Trophoblast cell (in vitro differentiated cells and primary cell): Measurements from ENCODE around the gene EPRS1.

Experiments used
- DNase-seq, 2 donors: peaks; one replicate each; pipeline ENCODE4 v3.0.0-alpha.2; 2016
- H2AFZ ChIP-seq: 2 replicates; pipeline ENCODE4 v1.6.1; 2013; ENCODE audit warnings: low read length, moderate library complexity, mild to moderate bottlenecking; ENCODE audit not compliant: insufficient read depth, poor library complexity
- H2AK5ac ChIP-seq: 2 replicates; pipeline ENCODE4 v1.6.1; 2013; ENCODE audit warnings: mild to moderate bottlenecking, low read length
- H2BK120ac ChIP-seq: 2 replicates; pipeline ENCODE4 v1.6.1; 2013; ENCODE audit warnings: low read length, mild to moderate bottlenecking, moderate library complexity; ENCODE audit not compliant: insufficient read depth, poor library complexity
- H2BK12ac ChIP-seq: 2 replicates; pipeline ENCODE4 v1.6.1; 2013; ENCODE audit warnings: mild to moderate bottlenecking, low read length, moderate library complexity
- H2BK5ac ChIP-seq: 2 replicates; pipeline ENCODE4 v1.6.1; 2013; ENCODE audit warnings: low read length, low read depth, moderate library complexity, mild to moderate bottlenecking; ENCODE audit not compliant: poor library complexity
- H3K14ac ChIP-seq: 2 replicates; pipeline ENCODE4 v1.6.1; 2013; ENCODE audit warnings: mild to moderate bottlenecking, low read length
- H3K18ac ChIP-seq: 2 replicates; pipeline ENCODE4 v1.6.1; 2013; ENCODE audit warnings: mild to moderate bottlenecking, low read length
- H3K23ac ChIP-seq: 2 replicates; pipeline ENCODE4 v1.6.1; 2013; ENCODE audit warnings: low read length
- H3K27ac ChIP-seq: 2 replicates; pipeline ENCODE4 v1.5.1; 2013; ENCODE audit warnings: low read depth, mild to moderate bottlenecking, inconsistent platforms, low read length, moderate library complexity
- H3K27me3 ChIP-seq: 2 replicates; pipeline ENCODE4 v1.6.1; 2013; ENCODE audit warnings: inconsistent platforms, mild to moderate bottlenecking, low read length, moderate library complexity; ENCODE audit not compliant: insufficient read depth
- H3K36me3 ChIP-seq, 2 experiments: 1 replicate in 1 of 2; 2 replicates in 1 of 2; pipeline ENCODE4 v1.6.1; 2013; ENCODE audit warnings: low read length in 2 of 2, mild to moderate bottlenecking in 2 of 2, moderate library complexity in 1 of 2; ENCODE audit not compliant: insufficient read depth in 2 of 2, control insufficient read depth in 1 of 2
- H3K4ac ChIP-seq: 2 replicates; pipeline ENCODE4 v1.6.1; 2013; ENCODE audit warnings: low read depth, mild to moderate bottlenecking, low read length, moderate library complexity
- H3K4me1 ChIP-seq, 2 experiments: 1 replicate in 1 of 2; 2 replicates in 1 of 2; pipeline ENCODE4 v1.6.1; 2013; ENCODE audit warnings: low read length in 2 of 2, mild to moderate bottlenecking in 2 of 2, moderate library complexity in 1 of 2; ENCODE audit not compliant: insufficient read depth in 2 of 2, control insufficient read depth in 1 of 2
- H3K4me2 ChIP-seq: 2 replicates; pipeline ENCODE4 v1.6.1; 2013; ENCODE audit warnings: inconsistent platforms, mild to moderate bottlenecking, low read length, moderate library complexity
- H3K4me3 ChIP-seq: 2 replicates; pipeline ENCODE4 v1.5.1; 2013; ENCODE audit warnings: mild to moderate bottlenecking, low read depth, low read length, inconsistent platforms
- H3K79me1 ChIP-seq: one replicate; pipeline ENCODE4 v1.6.1; 2013; ENCODE audit warnings: low read length
- H3K79me2 ChIP-seq: 2 replicates; pipeline ENCODE4 v1.6.1; 2013; ENCODE audit warnings: low read length, mild to moderate bottlenecking; ENCODE audit not compliant: control insufficient read depth, insufficient read depth, poor library complexity
- H3K9ac ChIP-seq: 2 replicates; pipeline ENCODE4 v1.6.1; 2013; ENCODE audit warnings: mild to moderate bottlenecking, low read length
- H3K9me3 ChIP-seq: 2 replicates; pipeline ENCODE4 v1.6.1; 2013; ENCODE audit warnings: low read depth, mild to moderate bottlenecking, control low read depth, inconsistent platforms, low read length; ENCODE audit not compliant: insufficient read depth
- H4K12ac ChIP-seq: 2 replicates; pipeline ENCODE4 v1.6.1; 2013; ENCODE audit warnings: low read depth, mild to moderate bottlenecking, low read length, moderate library complexity
- H4K8ac ChIP-seq: 2 replicates; pipeline ENCODE4 v1.6.1; 2013; ENCODE audit warnings: low read depth, mild to moderate bottlenecking, low read length, moderate library complexity
- H4K91ac ChIP-seq: one replicate; pipeline ENCODE4 v1.6.1; 2013; ENCODE audit warnings: low read depth, mild to moderate bottlenecking, low read length, moderate library complexity
- whole genome bisulfite sequencing: extraction: QIAGEN DNeasy Blood & Tissue Kit; methylation state at CpG from one replicate; pipeline ENCODE4 v1.1.7; 2013; ENCODE audit warnings: missing lambda C conversion rate; ENCODE audit not compliant: insufficient read length, insufficient coverage; ENCODE audit errors: extremely low coverage; 5-methylcytosine and 5-hydroxymethylcytosine counted together

The EPRS1 gene

GRCh38 chr1:220003610-220004299, 42.5 kb downstream of the EPRS1 start:
- no peak overlapping the region for H3K4me2 ChIP-seq
- no peak overlapping the region for H2BK120ac ChIP-seq
- no peaks in the 10 kb centered on the region for H3K27me3 ChIP-seq
- no peak overlapping the region for H2AK5ac ChIP-seq
- H3K9me3 ChIP-seq, result no peaks in the 10 kb centered on the region
- no peak overlapping the region for H2AFZ ChIP-seq
- H3K4ac ChIP-seq, result no peak overlapping the region
- no peak overlapping the region for H3K14ac ChIP-seq
- H3K79me2 ChIP-seq, result no peaks in the 10 kb centered on the region
- no peak overlapping the region for H3K9ac ChIP-seq
- no peak overlapping the region for H2BK12ac ChIP-seq
- H3K23ac ChIP-seq, result no peak overlapping the region
- H3K27ac ChIP-seq, result no peak overlapping the region
- peaks cover 14 to 15% of the 10 kb centered on the region in 2 experiments for H3K36me3 ChIP-seq
- no peak overlapping the region for H2BK5ac ChIP-seq
- H3K79me1 ChIP-seq, result no peaks in the 10 kb centered on the region
- no peak overlapping the region for H4K12ac ChIP-seq
- H3K4me3 ChIP-seq, result no peak overlapping the region
- no peaks in the 10 kb centered on the region for H3K4me1 ChIP-seq
- no peak for DNase-seq
- H4K91ac ChIP-seq, result no peak overlapping the region
- no peak overlapping the region for H4K8ac ChIP-seq
- WGBS, result no CpG with 5 or more reads among the region's 6 CpGs
- no peak overlapping the region for H3K18ac ChIP-seq

DNA sequence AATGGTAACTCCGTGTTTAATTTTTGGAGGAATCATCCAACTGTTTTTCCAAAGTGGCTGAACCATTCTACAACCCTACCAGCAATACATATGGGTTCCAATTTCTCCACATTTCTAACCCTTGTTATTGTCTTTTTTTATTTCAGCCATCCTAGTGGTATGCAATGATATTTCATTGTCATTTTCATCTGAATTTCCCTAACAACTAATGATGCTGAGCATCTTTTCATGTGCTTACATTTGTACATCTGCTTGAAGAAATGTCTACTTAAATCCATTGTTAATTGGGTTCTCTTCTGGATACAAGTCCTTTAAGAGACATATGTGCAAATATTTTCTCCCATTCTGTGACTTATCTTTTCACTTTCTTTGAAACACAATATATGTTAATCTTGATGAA, 43.3 kb downstream of the EPRS1 start:
- no peak overlapping the region for H2BK5ac ChIP-seq
- no peak overlapping the region for H4K12ac ChIP-seq
- H3K79me1 ChIP-seq, result no peaks in the 10 kb centered on the region
- H2AK5ac ChIP-seq, result no peak overlapping the region
- no peak overlapping the region for H3K4ac ChIP-seq
- H3K9me3 ChIP-seq, result no peaks in the 10 kb centered on the region
- no peak overlapping the region for H4K91ac ChIP-seq
- H3K4me3 ChIP-seq, result no peak overlapping the region
- no peak overlapping the region for H2AFZ ChIP-seq
- H3K9ac ChIP-seq, result no peak overlapping the region
- no peak overlapping the region for H3K23ac ChIP-seq
- H3K79me2 ChIP-seq, result no peaks in the 10 kb centered on the region
- H3K4me1 ChIP-seq, result no peaks in the 10 kb centered on the region
- H3K18ac ChIP-seq, result no peak overlapping the region
- H4K8ac ChIP-seq, result no peak overlapping the region
- no peak overlapping the region for H2BK12ac ChIP-seq
- peaks cover 12 to 17% of the 10 kb centered on the region in 2 experiments for H3K36me3 ChIP-seq
- no CpG with 5 or more reads among the region's 1 CpG for WGBS
- no peak overlapping the region for H3K27ac ChIP-seq
- no peak overlapping the region for H2BK120ac ChIP-seq
- DNase-seq, result no peak
- no peak overlapping the region for H3K14ac ChIP-seq
- H3K4me2 ChIP-seq, result no peak overlapping the region
- no peaks in the 10 kb centered on the region for H3K27me3 ChIP-seq

DNA sequence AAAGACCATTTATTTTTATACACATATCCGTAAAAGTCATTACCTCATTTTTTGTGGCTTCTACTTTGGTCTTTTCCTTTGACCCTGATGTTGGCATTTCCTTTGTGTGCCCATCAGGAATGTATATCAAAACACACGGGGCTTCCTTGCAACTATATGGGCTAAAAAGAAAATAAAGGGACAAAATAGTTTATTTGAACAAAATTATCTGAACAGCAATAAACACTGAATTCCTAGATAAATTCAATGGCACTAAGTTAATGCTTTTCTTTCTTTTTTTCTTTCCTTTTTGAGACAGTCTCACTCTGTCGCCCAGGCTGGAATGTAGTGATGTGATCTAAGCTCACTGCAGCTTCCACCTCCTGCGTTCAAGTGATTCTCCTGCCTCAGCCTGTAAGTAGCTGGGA, 45.2 kb downstream of the EPRS1 start:
- Histone ChIP-seq H3K23ac (no peak overlapping the region), H3K4ac (no peak overlapping the region), H2BK5ac (no peak overlapping the region), H2AK5ac (no peak overlapping the region), H4K91ac (no peak overlapping the region), H3K4me2 (no peak overlapping the region), H4K12ac (no peak overlapping the region), H3K36me3 (peaks cover 14 to 17% of the 10 kb centered on the region in 2 experiments), H2BK120ac (no peak overlapping the region), H3K79me1 (no peaks in the 10 kb centered on the region), H2BK12ac (no peak overlapping the region), H3K9me3 (no peaks in the 10 kb centered on the region), H3K14ac (no peak overlapping the region), H3K27ac (no peak overlapping the region), H3K9ac (no peak overlapping the region), H3K4me1 (no peaks in the 10 kb centered on the region), H4K8ac (no peak overlapping the region), H3K79me2 (no peaks in the 10 kb centered on the region), H3K27me3 (no peaks in the 10 kb centered on the region), H3K18ac (no peak overlapping the region), H2AFZ (no peak overlapping the region), H3K4me3 (no peak overlapping the region)
- DNase-seq, result no peak
- no CpG with 5 or more reads among the region's 4 CpGs for WGBS

GRCh38 chr1:219999821-220000220, 46.5 kb downstream of the EPRS1 start:
- no peak overlapping the region for H3K23ac ChIP-seq
- no CpG with 5 or more reads among the region's 4 CpGs for WGBS
- no peak overlapping the region for H2AFZ ChIP-seq
- H2BK12ac ChIP-seq, result no peak overlapping the region
- no peak overlapping the region for H3K4me2 ChIP-seq
- no peaks in the 10 kb centered on the region for H3K4me1 ChIP-seq
- no peak overlapping the region for H3K4ac ChIP-seq
- no peak overlapping the region for H4K12ac ChIP-seq
- no peak overlapping the region for H3K27ac ChIP-seq
- H3K9me3 ChIP-seq, result no peaks in the 10 kb centered on the region
- H2BK120ac ChIP-seq, result no peak overlapping the region
- H3K27me3 ChIP-seq, result no peaks in the 10 kb centered on the region
- no peak overlapping the region for H3K18ac ChIP-seq
- no peak for DNase-seq
- H3K9ac ChIP-seq, result no peak overlapping the region
- no peak overlapping the region for H3K4me3 ChIP-seq
- no peak overlapping the region for H4K91ac ChIP-seq
- no peak overlapping the region for H2AK5ac ChIP-seq
- no peaks in the 10 kb centered on the region for H3K79me2 ChIP-seq
- no peak overlapping the region for H3K14ac ChIP-seq
- H3K79me1 ChIP-seq, result no peaks in the 10 kb centered on the region
- no peak overlapping the region for H2BK5ac ChIP-seq
- no peak overlapping the region for H4K8ac ChIP-seq
- H3K36me3 ChIP-seq, result peaks cover 15% of the 10 kb centered on the region in 2 experiments
